ENCODE results near the gene ADAM19.

Gene ADAM19

DNA sequence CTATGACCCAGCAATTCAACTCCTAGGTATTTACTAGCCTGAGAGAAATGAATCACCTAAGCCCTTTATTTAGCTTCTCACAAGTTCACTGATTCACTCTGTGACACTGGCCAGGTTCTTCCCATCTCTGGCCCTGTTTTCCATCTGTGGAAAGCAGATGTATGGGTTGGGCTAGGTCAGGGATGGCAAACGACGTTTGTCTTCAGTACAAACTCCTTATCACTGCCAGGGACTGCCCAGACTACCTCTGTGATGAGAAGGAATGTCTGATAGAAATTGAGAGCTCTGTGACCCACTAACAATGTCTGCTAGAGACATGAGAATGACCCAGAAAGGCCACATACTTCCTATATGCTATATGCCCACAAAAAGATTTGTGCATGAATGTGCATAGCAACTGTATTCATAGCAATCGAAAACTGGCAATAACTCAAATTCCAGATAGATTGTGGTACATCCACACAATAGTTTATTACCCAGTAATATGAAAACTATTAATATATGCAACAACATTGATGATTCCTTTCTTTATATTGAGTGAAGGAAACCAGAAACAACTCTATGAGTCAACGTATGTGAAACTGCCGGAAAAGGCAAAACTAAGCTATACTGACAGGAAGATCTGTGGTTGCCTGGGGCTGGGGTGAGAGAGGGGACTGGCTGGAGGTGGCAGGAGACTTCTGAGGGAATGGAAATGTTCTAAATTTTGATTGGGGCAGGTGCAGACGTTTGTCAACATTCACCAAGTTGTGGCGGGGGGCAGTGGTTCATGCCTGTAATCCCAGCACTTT lies 32.0 kb upstream of the ADAM19 start:
- in situ Hi-C loops (cut with MboI; ENCODE audit: low pct_unique_long_range_greater_than_20kb, low sequenced_read_pairs, unreplicated experiment) = no loop called here
- TF ChIP-seq, protein P1, sequence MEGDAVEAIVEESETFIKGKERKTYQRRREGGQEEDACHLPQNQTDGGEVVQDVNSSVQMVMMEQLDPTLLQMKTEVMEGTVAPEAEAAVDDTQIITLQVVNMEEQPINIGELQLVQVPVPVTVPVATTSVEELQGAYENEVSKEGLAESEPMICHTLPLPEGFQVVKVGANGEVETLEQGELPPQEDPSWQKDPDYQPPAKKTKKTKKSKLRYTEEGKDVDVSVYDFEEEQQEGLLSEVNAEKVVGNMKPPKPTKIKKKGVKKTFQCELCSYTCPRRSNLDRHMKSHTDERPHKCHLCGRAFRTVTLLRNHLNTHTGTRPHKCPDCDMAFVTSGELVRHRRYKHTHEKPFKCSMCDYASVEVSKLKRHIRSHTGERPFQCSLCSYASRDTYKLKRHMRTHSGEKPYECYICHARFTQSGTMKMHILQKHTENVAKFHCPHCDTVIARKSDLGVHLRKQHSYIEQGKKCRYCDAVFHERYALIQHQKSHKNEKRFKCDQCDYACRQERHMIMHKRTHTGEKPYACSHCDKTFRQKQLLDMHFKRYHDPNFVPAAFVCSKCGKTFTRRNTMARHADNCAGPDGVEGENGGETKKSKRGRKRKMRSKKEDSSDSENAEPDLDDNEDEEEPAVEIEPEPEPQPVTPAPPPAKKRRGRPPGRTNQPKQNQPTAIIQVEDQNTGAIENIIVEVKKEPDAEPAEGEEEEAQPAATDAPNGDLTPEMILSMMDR (IDR thresholded peaks at IDR 0.05; ENCODE audit: extremely low read depth, insufficient read depth, missing control alignments) = no peak
- no peak for DNase-seq (ENCODE audit: low spot score)

DNA sequence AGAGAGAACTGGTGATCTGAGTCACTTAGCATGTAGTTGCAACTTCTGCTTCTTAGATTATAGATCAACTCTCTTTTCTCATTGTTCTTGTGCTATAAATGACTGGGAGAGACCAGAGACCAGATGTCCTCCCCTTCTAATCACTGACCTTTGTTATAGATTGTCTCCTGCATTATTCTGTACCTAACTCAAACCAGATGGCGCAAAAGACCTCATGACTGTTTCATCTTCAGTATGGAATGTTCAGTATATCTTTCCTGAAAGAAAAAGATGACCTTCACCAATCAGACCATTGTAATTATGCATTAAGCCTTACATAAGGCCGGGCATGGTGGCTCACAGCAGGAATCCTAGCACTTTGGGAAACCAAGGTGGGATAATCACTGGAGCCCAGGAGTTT lies 30.5 kb upstream of the ADAM19 start:
- in situ Hi-C loops (cut with MboI; ENCODE audit: low pct_unique_long_range_greater_than_20kb, low sequenced_read_pairs, unreplicated experiment) = no loop called here
- TF ChIP-seq, protein P1 (IDR thresholded peaks at IDR 0.05; ENCODE audit: extremely low read depth, insufficient read depth, missing control alignments) = no peak
- no peak for DNase-seq (ENCODE audit: low spot score)

DNA sequence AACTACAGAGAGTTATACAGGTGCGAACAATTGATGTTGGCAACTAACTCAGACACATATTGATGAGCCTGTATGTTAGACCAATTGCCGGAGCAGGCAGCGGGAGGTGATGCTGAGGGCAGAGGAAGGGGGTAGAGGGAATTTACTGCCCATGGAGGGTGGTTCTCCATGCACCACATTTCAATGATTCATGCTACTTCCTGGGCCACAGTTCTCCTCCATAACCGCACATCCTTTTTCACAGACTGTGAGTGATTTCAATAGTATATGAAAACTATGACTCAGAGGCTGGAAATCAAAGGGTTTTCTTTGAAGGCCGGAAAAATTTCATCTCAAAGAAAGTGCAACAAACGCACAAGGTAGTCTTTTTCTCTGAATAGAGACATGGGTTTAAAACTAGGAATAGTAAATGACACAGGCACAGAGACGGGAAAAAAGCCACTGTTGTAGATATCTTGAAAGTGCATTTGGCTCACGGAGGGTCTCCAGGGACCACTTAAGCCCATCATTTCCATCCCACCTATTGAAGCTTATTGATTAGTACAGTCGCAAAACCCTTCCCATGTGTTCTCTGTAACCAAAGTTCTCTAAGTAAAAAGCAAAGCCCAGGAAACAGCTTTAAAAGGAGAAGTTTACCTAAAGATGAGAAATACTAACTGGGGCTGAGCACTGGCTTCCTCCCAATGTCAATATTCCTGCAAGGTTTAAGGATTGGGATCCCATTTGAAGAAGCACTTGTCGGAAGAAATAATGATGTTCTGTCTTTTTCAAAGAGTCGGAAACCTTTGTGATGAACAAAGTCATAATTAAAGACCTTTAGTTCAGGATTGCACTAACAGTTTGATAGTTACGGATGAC lies 28.0 kb upstream of the ADAM19 start:
- TF ChIP-seq, protein P1 (IDR thresholded peaks at IDR 0.05; ENCODE audit: extremely low read depth, insufficient read depth, missing control alignments) = no peak
- in situ Hi-C loops (cut with MboI; ENCODE audit: low pct_unique_long_range_greater_than_20kb, low sequenced_read_pairs, unreplicated experiment) = no loop called here
- no peak for DNase-seq (ENCODE audit: low spot score)

DNA sequence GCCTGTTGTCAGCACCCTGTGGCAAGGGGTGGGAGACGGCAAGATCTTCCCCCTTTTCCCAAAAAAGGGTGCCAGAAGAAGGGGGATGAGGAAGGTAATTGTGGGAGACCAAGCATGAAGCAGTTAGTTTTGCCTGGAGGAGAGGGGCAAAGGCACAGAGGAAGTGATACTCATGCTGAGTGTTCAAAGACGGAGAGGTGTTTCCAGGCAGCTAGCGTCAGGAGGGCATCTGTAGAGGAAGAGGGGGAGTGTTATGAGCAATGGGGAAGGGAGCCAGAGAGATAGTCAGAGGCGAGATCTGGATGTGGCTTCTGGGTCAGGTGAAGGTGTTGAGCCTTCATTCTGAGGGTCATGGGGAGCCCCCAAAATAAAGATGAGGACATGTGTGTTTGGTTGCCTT lies 26.9 kb upstream of the ADAM19 start:
- no peak for DNase-seq (ENCODE audit: low spot score)
- TF ChIP-seq, protein P1 (IDR thresholded peaks at IDR 0.05; ENCODE audit: extremely low read depth, insufficient read depth, missing control alignments) = no peak
- in situ Hi-C loops (cut with MboI; ENCODE audit: low pct_unique_long_range_greater_than_20kb, low sequenced_read_pairs, unreplicated experiment) = no loop called here

DNA sequence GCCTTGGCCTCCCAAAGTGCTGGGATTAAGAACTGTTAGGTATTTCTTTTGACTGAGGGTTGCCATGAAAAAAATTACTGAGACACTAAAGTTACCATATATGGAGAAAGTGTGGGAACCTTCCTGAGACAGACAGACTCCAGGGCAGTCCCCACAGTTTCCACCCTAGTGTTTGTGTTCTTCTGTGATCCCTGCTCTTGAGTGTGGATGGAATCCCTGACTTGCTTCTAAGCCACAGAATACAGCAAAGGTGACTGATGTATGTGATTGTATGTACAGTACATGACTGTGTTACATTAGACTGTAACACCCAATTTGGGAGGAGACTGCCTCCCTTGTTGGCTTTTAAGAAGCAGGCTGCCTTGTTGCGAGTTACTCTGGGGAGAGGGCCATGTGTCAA lies 24.7 kb upstream of the ADAM19 start:
- in situ Hi-C loops (cut with MboI; ENCODE audit: low pct_unique_long_range_greater_than_20kb, low sequenced_read_pairs, unreplicated experiment) = no loop called here
- DNase-seq (ENCODE audit: low spot score) = no peak
- TF ChIP-seq, protein P1 (IDR thresholded peaks at IDR 0.05; ENCODE audit: extremely low read depth, insufficient read depth, missing control alignments) = no peak

DNA sequence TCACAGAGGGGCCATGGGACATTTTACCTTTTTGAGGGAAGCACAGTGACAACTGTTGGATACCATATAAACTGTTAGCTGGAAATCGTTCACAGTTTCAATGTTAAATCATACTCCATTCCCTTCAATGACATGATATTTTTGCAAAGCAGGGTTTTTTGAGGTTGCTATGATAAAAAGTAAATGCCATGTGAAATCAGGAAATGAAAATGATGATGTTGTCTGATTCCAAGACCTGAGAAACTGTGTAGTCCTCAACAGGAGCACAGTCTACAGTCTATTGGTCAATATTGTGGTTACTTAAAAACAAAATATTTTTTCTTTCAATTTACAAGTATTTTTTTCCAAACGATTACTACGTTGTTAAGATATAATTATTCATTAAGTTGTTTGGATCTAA lies 24.0 kb upstream of the ADAM19 start:
- DNase-seq (ENCODE audit: low spot score) = no peak
- TF ChIP-seq, protein P1 (IDR thresholded peaks at IDR 0.05; ENCODE audit: extremely low read depth, insufficient read depth, missing control alignments) = no peak
- in situ Hi-C loops (cut with MboI; ENCODE audit: low pct_unique_long_range_greater_than_20kb, low sequenced_read_pairs, unreplicated experiment) = loop anchor here (10.0 kb wide), 1 partner anchor 95 kb away; no protein-coding TSS in a partner anchor

All from GM13977 (cell line).